ENCODE results near the gene RALY.

The RALY gene

DNA sequence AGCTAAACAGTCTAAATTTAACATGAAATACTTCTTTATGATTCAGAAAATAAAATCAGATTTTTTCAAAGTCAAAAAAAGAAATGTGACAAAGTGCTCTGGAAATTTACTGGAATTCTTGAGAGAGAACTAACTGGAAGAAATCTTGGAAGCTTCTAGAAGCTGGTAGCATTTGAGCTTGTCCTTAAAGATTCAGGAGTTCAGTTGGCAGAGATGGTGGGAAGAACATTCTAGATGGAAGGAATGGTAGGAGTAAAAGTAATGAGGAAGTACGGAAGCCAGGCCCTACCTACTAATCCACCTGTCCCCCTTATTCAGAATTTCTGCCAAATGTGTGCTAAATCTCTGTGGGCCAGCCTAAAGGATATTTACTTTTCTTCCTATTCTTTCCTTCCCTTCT, 21.2 kb downstream of the RALY start:
- Histone ChIP-seq H3K4me3 (ENCODE audit: low read length) (no peak overlapping the region), H3K79me2 (ENCODE audit: control insufficient read depth, low read length) (peaks cover 95% of the 10 kb centered on the region), H4K20me1 (ENCODE audit: control insufficient read depth, insufficient read depth, low read depth, low read length) (peaks cover 49% of the 10 kb centered on the region)

DNA sequence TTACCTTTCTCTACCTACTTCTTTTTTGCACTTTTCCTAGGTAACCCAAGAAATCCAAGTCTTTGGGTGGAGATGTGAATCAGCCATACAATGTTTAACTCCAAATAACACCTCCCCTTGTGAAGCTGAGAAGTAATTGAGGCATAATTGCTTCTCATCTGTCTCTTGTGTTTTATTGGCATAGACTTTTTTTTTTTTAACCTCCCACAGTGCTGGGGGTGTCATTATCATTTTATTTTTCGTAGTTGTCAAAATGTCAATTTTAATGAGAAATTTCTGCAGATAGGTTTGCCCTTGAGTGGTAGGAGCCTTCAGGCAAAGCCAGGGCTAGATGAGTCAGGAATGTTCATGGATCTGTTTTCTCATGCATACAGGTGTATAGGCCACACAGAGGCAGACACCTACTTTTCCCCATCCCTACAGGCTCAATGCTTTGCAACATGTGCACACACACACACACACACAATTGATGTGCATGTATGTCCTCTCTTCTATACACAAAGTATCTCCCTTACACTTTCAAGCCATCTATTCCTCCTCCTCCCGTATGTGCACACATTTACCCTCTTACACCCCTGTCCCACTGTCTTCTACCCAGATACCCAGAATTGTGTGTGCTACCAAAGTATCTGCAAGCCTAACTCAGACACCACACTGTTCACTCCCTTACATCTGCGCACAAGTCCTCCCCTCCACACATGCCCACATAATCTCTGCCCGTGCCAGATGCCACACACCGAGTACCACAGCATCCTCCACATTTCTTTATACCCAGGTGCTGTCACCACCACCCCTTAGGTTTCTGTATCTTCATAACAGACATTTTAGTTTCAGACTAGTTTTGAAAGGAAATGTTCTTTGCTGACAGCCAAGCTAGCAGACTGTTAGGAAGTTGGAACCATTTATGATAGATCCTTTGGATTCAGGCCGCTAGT, 22.0 kb downstream of the RALY start:
- no peak overlapping the region for H3K4me3 ChIP-seq (ENCODE audit: low read length)
- H3K4me1 ChIP-seq (ENCODE audit: control insufficient read depth, low read length): peaks cover 3% of the 10 kb centered on the region; the same call in 1 of the 2 replicates
- H3K36me3 ChIP-seq (ENCODE audit: control insufficient read depth, low read length): peaks cover 9% of the 10 kb centered on the region
- no peak for TF ChIP-seq EZH2phosphoT487 (IDR thresholded peaks at IDR 0.05; ENCODE audit: borderline replicate concordance, low read length)
- TF ChIP-seq, protein P1, sequence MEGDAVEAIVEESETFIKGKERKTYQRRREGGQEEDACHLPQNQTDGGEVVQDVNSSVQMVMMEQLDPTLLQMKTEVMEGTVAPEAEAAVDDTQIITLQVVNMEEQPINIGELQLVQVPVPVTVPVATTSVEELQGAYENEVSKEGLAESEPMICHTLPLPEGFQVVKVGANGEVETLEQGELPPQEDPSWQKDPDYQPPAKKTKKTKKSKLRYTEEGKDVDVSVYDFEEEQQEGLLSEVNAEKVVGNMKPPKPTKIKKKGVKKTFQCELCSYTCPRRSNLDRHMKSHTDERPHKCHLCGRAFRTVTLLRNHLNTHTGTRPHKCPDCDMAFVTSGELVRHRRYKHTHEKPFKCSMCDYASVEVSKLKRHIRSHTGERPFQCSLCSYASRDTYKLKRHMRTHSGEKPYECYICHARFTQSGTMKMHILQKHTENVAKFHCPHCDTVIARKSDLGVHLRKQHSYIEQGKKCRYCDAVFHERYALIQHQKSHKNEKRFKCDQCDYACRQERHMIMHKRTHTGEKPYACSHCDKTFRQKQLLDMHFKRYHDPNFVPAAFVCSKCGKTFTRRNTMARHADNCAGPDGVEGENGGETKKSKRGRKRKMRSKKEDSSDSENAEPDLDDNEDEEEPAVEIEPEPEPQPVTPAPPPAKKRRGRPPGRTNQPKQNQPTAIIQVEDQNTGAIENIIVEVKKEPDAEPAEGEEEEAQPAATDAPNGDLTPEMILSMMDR (IDR thresholded peaks at IDR 0.05; ENCODE audit: low read depth, low read length, poor library complexity, severe bottlenecking): no peak
- H3K27me3 ChIP-seq (ENCODE audit: control insufficient read depth, low read length): no peaks in the 10 kb centered on the region
- H3K9me3 ChIP-seq (ENCODE audit: control insufficient read depth, insufficient read depth, low read length): no peaks in the 10 kb centered on the region
- H3K4me2 ChIP-seq (ENCODE audit: low read length): no peak overlapping the region
- no peak overlapping the region for H3K27ac ChIP-seq (ENCODE audit: low read depth, low read length)
- no peaks in the 10 kb centered on the region for H3K9me2 ChIP-seq (replicated peaks; ENCODE audit: control insufficient read depth, low read length)
- peaks cover 95% of the 10 kb centered on the region for H3K79me2 ChIP-seq (ENCODE audit: control insufficient read depth, low read length)
- no peaks in the 10 kb centered on the region for H3F3A ChIP-seq (ENCODE audit: control insufficient read depth, insufficient read depth)
- H4K20me1 ChIP-seq (ENCODE audit: control insufficient read depth, insufficient read depth, low read depth, low read length): peaks cover 41% of the 10 kb centered on the region

More for the DNA sequence above, 21.2 kb downstream of the RALY start:
- no peak for TF ChIP-seq EZH2phosphoT487 (IDR thresholded peaks at IDR 0.05; ENCODE audit: borderline replicate concordance, low read length)
- TF ChIP-seq, protein P1 (IDR thresholded peaks at IDR 0.05; ENCODE audit: low read depth, low read length, poor library complexity, severe bottlenecking): no peak
- Histone ChIP-seq H3K27ac (ENCODE audit: low read depth, low read length) (no peak overlapping the region), H3K4me1 (ENCODE audit: control insufficient read depth, low read length) (peaks cover 3% of the 10 kb centered on the region; the same call in 1 of the 2 replicates), H3K36me3 (ENCODE audit: control insufficient read depth, low read length) (peaks cover 9% of the 10 kb centered on the region), H3K9me3 (ENCODE audit: control insufficient read depth, insufficient read depth, low read length) (no peaks in the 10 kb centered on the region), H3F3A (ENCODE audit: control insufficient read depth, insufficient read depth) (no peaks in the 10 kb centered on the region), H3K4me2 (ENCODE audit: low read length) (no peak overlapping the region), H3K9me2 (replicated peaks; ENCODE audit: control insufficient read depth, low read length) (no peaks in the 10 kb centered on the region), H3K27me3 (ENCODE audit: control insufficient read depth, low read length) (no peaks in the 10 kb centered on the region)

DNA sequence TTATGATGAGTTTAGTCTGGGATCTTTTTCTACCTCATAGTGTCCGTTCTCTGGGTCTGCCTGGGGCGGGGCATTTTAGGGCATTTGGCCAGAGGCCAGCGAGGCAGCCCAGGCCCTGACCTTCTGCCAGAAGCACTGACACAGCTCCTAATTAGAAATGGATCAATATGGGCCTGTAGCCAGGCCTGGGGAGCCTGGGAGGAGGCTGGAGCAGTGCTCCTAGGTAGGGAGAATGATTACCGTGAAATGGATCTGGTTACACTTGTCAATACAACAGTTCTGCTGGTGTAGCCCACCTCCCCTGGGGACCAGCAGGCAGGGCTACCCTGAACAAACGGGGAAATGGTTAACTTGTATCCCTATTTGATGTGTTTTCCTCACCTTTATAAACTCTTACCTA, 23.0 kb downstream of the RALY start:
- Histone ChIP-seq H3K4me3 (ENCODE audit: low read length) (no peak overlapping the region), H3K4me2 (ENCODE audit: low read length) (no peak overlapping the region), H3K36me3 (ENCODE audit: control insufficient read depth, low read length) (peaks cover 9% of the 10 kb centered on the region), H3K9me3 (ENCODE audit: control insufficient read depth, insufficient read depth, low read length) (no peaks in the 10 kb centered on the region), H3F3A (ENCODE audit: control insufficient read depth, insufficient read depth) (no peaks in the 10 kb centered on the region), H3K27me3 (ENCODE audit: control insufficient read depth, low read length) (no peaks in the 10 kb centered on the region), H4K20me1 (ENCODE audit: control insufficient read depth, insufficient read depth, low read depth, low read length) (peaks cover 40% of the 10 kb centered on the region), H3K27ac (ENCODE audit: low read depth, low read length) (no peak overlapping the region), H3K9me2 (replicated peaks; ENCODE audit: control insufficient read depth, low read length) (no peaks in the 10 kb centered on the region), H3K4me1 (ENCODE audit: control insufficient read depth, low read length) (peaks cover 3% of the 10 kb centered on the region; the same call in 1 of the 2 replicates), H3K79me2 (ENCODE audit: control insufficient read depth, low read length) (peaks cover 93% of the 10 kb centered on the region)
- TF ChIP-seq, protein P1 (IDR thresholded peaks at IDR 0.05; ENCODE audit: low read depth, low read length, poor library complexity, severe bottlenecking): no peak
- TF ChIP-seq EZH2phosphoT487 (IDR thresholded peaks at IDR 0.05; ENCODE audit: borderline replicate concordance, low read length): no peak

Data from DOHH2 (cell line).